Gastrocnemius medialis (tissue), 4 donors: ENCODE data around the gene ZNF883.

Source experiments
- POLR2A ChIP-seq, 2 donors: fragments of 450-650 bp; IDR thresholded peaks; one replicate each; pipeline ENCODE4 v1.6.1; 2017; ENCODE audit warnings: antibody characterized with exemption in 2 of 2, mild to moderate bottlenecking in 2 of 2, moderate library complexity in 2 of 2
- TF ChIP-seq, protein P1 (sequence below), 5 experiments: fragments of 450-650 bp in 3 of 5; fragments of 200-600 bp in 2 of 5; sonication (generic) in 2 of 5; IDR thresholded peaks in 4 of 5; conservative IDR thresholded peaks in 1 of 5; 1 replicate in 4 of 5; 2 replicates in 1 of 5; pipeline ENCODE4 v1.5.1; 2016 to 2019; ENCODE audit warnings: antibody characterized with exemption in 5 of 5, mild to moderate bottlenecking in 3 of 5, moderate library complexity in 3 of 5

DNA sequence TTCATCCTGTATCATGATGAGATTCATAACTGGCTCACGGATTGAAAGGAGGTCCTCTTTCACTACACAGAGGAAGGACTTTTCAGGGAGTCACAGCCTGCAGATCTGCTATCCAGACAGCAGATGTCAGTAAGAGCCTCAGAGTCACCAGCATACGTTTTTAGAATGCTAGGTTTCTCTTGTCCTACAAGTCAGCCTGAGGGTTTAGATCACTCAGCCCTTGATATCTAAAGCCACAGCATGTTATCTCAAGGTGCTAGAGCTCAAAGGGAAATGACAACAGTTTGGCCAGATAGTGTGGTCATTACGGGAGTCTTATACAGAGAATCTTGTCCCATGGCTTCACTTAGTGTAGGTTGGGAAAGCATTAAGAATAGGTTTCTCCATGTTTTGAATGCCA lies 90.4 kb downstream of the ZNF883 start:
- TF ChIP-seq, protein P1, sequence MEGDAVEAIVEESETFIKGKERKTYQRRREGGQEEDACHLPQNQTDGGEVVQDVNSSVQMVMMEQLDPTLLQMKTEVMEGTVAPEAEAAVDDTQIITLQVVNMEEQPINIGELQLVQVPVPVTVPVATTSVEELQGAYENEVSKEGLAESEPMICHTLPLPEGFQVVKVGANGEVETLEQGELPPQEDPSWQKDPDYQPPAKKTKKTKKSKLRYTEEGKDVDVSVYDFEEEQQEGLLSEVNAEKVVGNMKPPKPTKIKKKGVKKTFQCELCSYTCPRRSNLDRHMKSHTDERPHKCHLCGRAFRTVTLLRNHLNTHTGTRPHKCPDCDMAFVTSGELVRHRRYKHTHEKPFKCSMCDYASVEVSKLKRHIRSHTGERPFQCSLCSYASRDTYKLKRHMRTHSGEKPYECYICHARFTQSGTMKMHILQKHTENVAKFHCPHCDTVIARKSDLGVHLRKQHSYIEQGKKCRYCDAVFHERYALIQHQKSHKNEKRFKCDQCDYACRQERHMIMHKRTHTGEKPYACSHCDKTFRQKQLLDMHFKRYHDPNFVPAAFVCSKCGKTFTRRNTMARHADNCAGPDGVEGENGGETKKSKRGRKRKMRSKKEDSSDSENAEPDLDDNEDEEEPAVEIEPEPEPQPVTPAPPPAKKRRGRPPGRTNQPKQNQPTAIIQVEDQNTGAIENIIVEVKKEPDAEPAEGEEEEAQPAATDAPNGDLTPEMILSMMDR (IDR thresholded peaks at IDR 0.05 in 4 of 5, conservative IDR thresholded peaks at IDR 0.05 in 1 of 5): no peak
- no peak for TF ChIP-seq POLR2A (IDR thresholded peaks at IDR 0.05)
